H1 (cell line): ENCODE results near the gene SMC3. TPM values are rescaled to one million over a fixed set of nuclear protein-coding genes. Genes with fewer than 3 reads are reported as not detected.
"Not testable (repeated sequence)": the region's sequence is repeated elsewhere in the genome, so short reads cannot be mapped to it uniquely, and the experiment has no call there.

Source experiments
- CTCF ChIA-PET: fragments of 300-600 bp; sonication (Branson Sonifier 250); formaldehyde crosslinking; loops from one replicate; lab custom pipeline; 2021; ENCODE audit not compliant: partially characterized antibody; lab: Charles Lee
- POLR2A ChIA-PET: fragments of 300-600 bp; sonication (Branson Sonifier 250); formaldehyde crosslinking; loops from one replicate; lab custom pipeline; 2021; ENCODE audit warnings: inconsistent platforms; ENCODE audit not compliant: partially characterized antibody; lab: Charles Lee
- DNase-seq, 2 experiments: peaks; one replicate each; pipeline versions ENCODE4 v3.0.0 to v3.0.0-alpha.2; 2010 to 2022; ENCODE audit warnings: low spot score in 2 of 2, low read depth in 1 of 2, mixed read lengths in 1 of 2
- FAIRE-seq: peaks from 2 replicates; lab custom pipeline; 2011; peaks lifted over from hg19 to GRCh38; lab: Jason Lieb, UNC
- H2AFZ ChIP-seq: 2 replicates; pipeline ENCODE4 v1.8.1; 2012; ENCODE audit warnings: low read length, inconsistent platforms
- H2AK5ac ChIP-seq: 2 replicates; pipeline ENCODE4 v1.6.1; 2013; ENCODE audit warnings: low read depth, low read length
- H2BK120ac ChIP-seq: replicated peaks from 2 replicates; pipeline ENCODE3; 2013; ENCODE audit warnings: low read depth, low read length, inconsistent platforms
- H2BK12ac ChIP-seq: 2 replicates; pipeline ENCODE4 v1.6.1; 2013; ENCODE audit warnings: low read depth, low read length
- H2BK15ac ChIP-seq: 2 replicates; pipeline ENCODE4 v1.6.1; 2013; ENCODE audit warnings: low read length
- H2BK20ac ChIP-seq: 2 replicates; pipeline ENCODE4 v1.6.1; 2013; ENCODE audit warnings: low read length
- H2BK5ac ChIP-seq: 2 replicates; pipeline ENCODE4 v1.6.1; 2013; ENCODE audit warnings: low read depth, low read length
- H3K14ac ChIP-seq: 2 replicates; pipeline ENCODE4 v1.6.1; 2013; ENCODE audit warnings: inconsistent platforms; ENCODE audit not compliant: insufficient read length
- H3K18ac ChIP-seq: 2 replicates; pipeline ENCODE4 v1.6.1; 2013; ENCODE audit warnings: low read length; ENCODE audit errors: extremely low read depth
- H3K23ac ChIP-seq: 2 replicates; pipeline ENCODE4 v1.6.1; 2013; ENCODE audit warnings: inconsistent platforms; ENCODE audit not compliant: insufficient read length
- H3K23me2 ChIP-seq: 2 replicates; pipeline ENCODE4 v1.6.1; 2013; ENCODE audit warnings: low read depth, low read length
- H3K27ac ChIP-seq: 2 replicates; pipeline ENCODE4 v1.6.1; 2011; ENCODE audit warnings: low read depth, low read length, inconsistent platforms
- H3K27me3 ChIP-seq, 4 experiments: replicated peaks in 1 of 4; 1 replicate in 1 of 4; 2 replicates in 3 of 4; pipeline versions ENCODE4 v1.6.1 to v1.8.1; 2011 to 2013; ENCODE audit warnings: low read length in 3 of 4, mild to moderate bottlenecking in 3 of 4, inconsistent platforms in 2 of 4, mixed read lengths in 2 of 4, moderate library complexity in 1 of 4; ENCODE audit not compliant: control insufficient read depth in 3 of 4, insufficient read depth in 3 of 4; ENCODE audit errors: extremely low read depth in 1 of 4
- H3K36me3 ChIP-seq, 4 experiments: 2 replicates each; pipeline versions ENCODE4 v1.6.1 to v1.8.1; 2011 to 2013; ENCODE audit warnings: mild to moderate bottlenecking in 4 of 4, low read length in 3 of 4, moderate library complexity in 2 of 4, control low read depth in 1 of 4, inconsistent platforms in 1 of 4; ENCODE audit not compliant: insufficient read depth in 4 of 4, control insufficient read depth in 2 of 4
- H3K4ac ChIP-seq: replicated peaks from 2 replicates; pipeline ENCODE3; 2013; ENCODE audit warnings: low read length, low read depth, mixed read lengths, inconsistent platforms; ENCODE audit not compliant: insufficient read length
- H3K4me1 ChIP-seq, 4 experiments: replicated peaks in 1 of 4; 1 replicate in 1 of 4; 2 replicates in 3 of 4; pipeline versions ENCODE4 v1.6.1 to v1.8.1; 2011 to 2013; ENCODE audit warnings: low read length in 3 of 4, inconsistent platforms in 2 of 4, mixed read lengths in 1 of 4; ENCODE audit not compliant: insufficient read depth in 4 of 4, control insufficient read depth in 3 of 4
- H3K4me2 ChIP-seq, 2 experiments: 2 replicates each; pipeline versions ENCODE4 v1.6.1 to v1.8.1; 2011 to 2013; ENCODE audit warnings: low read depth in 2 of 2, low read length in 2 of 2, control low read depth in 1 of 2, inconsistent platforms in 1 of 2, mild to moderate bottlenecking in 1 of 2; ENCODE audit not compliant: insufficient read depth in 1 of 2
- H3K4me3 ChIP-seq, 4 experiments: fragments of 200-600, 300-600 bp in 1 of 4; sonication (generic), shearing (Covaris generic), sonication (Bioruptor Twin) in 1 of 4; 2 replicates each; pipeline versions ENCODE4 v1.5.1 to v1.8.1; 2011 to 2016; ENCODE audit warnings: low read length in 4 of 4, low read depth in 3 of 4, control low read depth in 2 of 4, inconsistent platforms in 2 of 4, mild to moderate bottlenecking in 2 of 4, mixed read lengths in 1 of 4, moderate library complexity in 1 of 4; ENCODE audit not compliant: insufficient read depth in 2 of 4; ENCODE audit errors: extremely low read depth in 1 of 4
- H3K56ac ChIP-seq: replicated peaks from 2 replicates; pipeline ENCODE3; 2013; ENCODE audit warnings: low read depth, mild to moderate bottlenecking, mixed read lengths, low read length, inconsistent platforms; ENCODE audit not compliant: insufficient read length
- H3K79me1 ChIP-seq: 2 replicates; pipeline ENCODE4 v1.6.1; 2013; ENCODE audit warnings: low read depth, low read length, control low read depth
- H3K79me2 ChIP-seq, 2 experiments: 2 replicates each; pipeline versions ENCODE4 v1.6.1 to v1.8.1; 2012 to 2013; ENCODE audit warnings: low read length in 2 of 2, mild to moderate bottlenecking in 2 of 2, inconsistent platforms in 1 of 2; ENCODE audit not compliant: insufficient read depth in 2 of 2, control insufficient read depth in 1 of 2
- H3K9ac ChIP-seq, 4 experiments: replicated peaks in 1 of 4; 1 replicate in 1 of 4; 2 replicates in 3 of 4; pipeline versions ENCODE4 v1.6.1 to v1.8.1; 2011 to 2013; ENCODE audit warnings: low read depth in 3 of 4, low read length in 3 of 4, control low read depth in 2 of 4, mild to moderate bottlenecking in 2 of 4, moderate library complexity in 2 of 4, inconsistent platforms in 1 of 4; ENCODE audit errors: extremely low read depth in 1 of 4
- H3K9me3 ChIP-seq, 2 experiments: 2 replicates each; pipeline versions ENCODE4 v1.6.1 to v1.8.1; 2012 to 2013; ENCODE audit warnings: mild to moderate bottlenecking in 2 of 2, moderate library complexity in 2 of 2, control low read depth in 1 of 2, inconsistent platforms in 1 of 2, low read depth in 1 of 2, low read length in 1 of 2, mixed read lengths in 1 of 2; ENCODE audit not compliant: insufficient read depth in 2 of 2
- H4K20me1 ChIP-seq, 2 experiments: replicated peaks in 1 of 2; 2 replicates each; pipeline versions ENCODE3 to v1.8.1; 2011 to 2013; ENCODE audit warnings: inconsistent platforms in 2 of 2, low read length in 2 of 2, mild to moderate bottlenecking in 1 of 2; ENCODE audit not compliant: insufficient read depth in 2 of 2, control insufficient read depth in 1 of 2
- H4K5ac ChIP-seq: 2 replicates; pipeline ENCODE4 v1.6.1; 2013; ENCODE audit warnings: low read length, low read depth, mixed read lengths, inconsistent platforms; ENCODE audit not compliant: insufficient read length
- H4K8ac ChIP-seq: 2 replicates; pipeline ENCODE4 v1.8.0; 2013; ENCODE audit warnings: mild to moderate bottlenecking, moderate library complexity, low read length, inconsistent platforms; ENCODE audit not compliant: insufficient read depth; ENCODE audit errors: extremely low read depth
- H4K91ac ChIP-seq: replicated peaks from 2 replicates; pipeline ENCODE3; 2013; ENCODE audit warnings: low read length, mixed read lengths, inconsistent platforms; ENCODE audit not compliant: insufficient read length
- WGBS, 2 experiments: shearing (Covaris generic) in 1 of 2; methylation state at CpG; one replicate each; pipeline versions ENCODE4 v1.1.6 to v1.1.7; 2013 to 2015; ENCODE audit warnings: low lambda C conversion rate in 2 of 2, mixed read lengths in 2 of 2, inconsistent platforms in 1 of 2, low coverage in 1 of 2, missing lambda C conversion rate in 1 of 2; ENCODE audit not compliant: insufficient replicate concordance in 2 of 2, insufficient coverage in 1 of 2, insufficient read length in 1 of 2; ENCODE audit errors: extremely low coverage in 1 of 2, missing lambda C conversion rate in 1 of 2; 5-methylcytosine and 5-hydroxymethylcytosine counted together
- polyA plus RNA-seq, 7 experiments: library from polyadenylated mRNA; depleted of rRNA in 3 of 7; stranded (reverse) in 5 of 7; unstranded in 2 of 7; fragments of >200 nt in 5 of 7; fragments of 200-250 nt in 2 of 7; gene quantifications; 1 replicate in 5 of 7; 2 replicates in 1 of 7; 4 replicates in 1 of 7; pipeline versions ENCODE4 v1.2.1 to v1.2.3, GENCODE V29; 2011 to 2013; ENCODE audit warnings: missing spikeins in 2 of 7, mixed read lengths in 2 of 7
- total RNA-seq: library from RNA; stranded (reverse); fragmentation: NEBNext Ultra II Directional; extraction: Animal tissue kit (Norgen Biotek cat#: 25700); gene quantifications from 2 replicates; pipeline ENCODE4 v1.2.1, GENCODE V29; 2021

Gene SMC3
- total and polyA plus RNA-seq, 2 of the 8 experiments (the other 6 are each of a cell fraction or from before 2014, with no cell fraction given): 12.7 to 93.4 TPM

GRCh38 chr10:110623316-110623715, 55.8 kb downstream of the SMC3 start:
- H2BK20ac ChIP-seq, H3K4ac ChIP-seq, DNase-seq, H3K18ac ChIP-seq, H3K23ac ChIP-seq, H3K27ac ChIP-seq, H4K91ac ChIP-seq, H4K8ac ChIP-seq, H4K5ac ChIP-seq, H3K79me1 ChIP-seq, H4K20me1 ChIP-seq, H2AK5ac ChIP-seq, H2AFZ ChIP-seq, H2BK12ac ChIP-seq, H3K56ac ChIP-seq, H3K4me2 ChIP-seq, H3K79me2 ChIP-seq, H2BK120ac ChIP-seq, H2BK15ac ChIP-seq, FAIRE-seq, H3K9ac ChIP-seq, H3K4me3 ChIP-seq, H3K23me2 ChIP-seq, H3K27me3 ChIP-seq, H3K14ac ChIP-seq, POLR2A ChIA-PET, H3K36me3 ChIP-seq, H3K9me3 ChIP-seq, H2BK5ac ChIP-seq, H3K4me1 ChIP-seq: not testable (repeated sequence)
- CTCF ChIA-PET: interaction anchor here (0.8 to 14.3 kb wide), 9 partner anchors 9 to 124 kb away, joined by 3 to 237 read pairs (median 4); no protein-coding TSS in a partner anchor
- WGBS, 2 experiments: 88% methylated on average over 4 of the region's 4 CpGs; no CpG with 5 or more reads in 1 of the 2 experiments
